Stimulated activated CD4-positive, alpha-beta T cell treated with anti-CD3 and anti-CD28 coated beads, TNF-alpha, amount 100 ng/mL, for 48 hours (primary cell): ENCODE results near the gene TIMELESS.
"Not testable (repeated sequence)": the region's sequence is repeated elsewhere in the genome, so short reads cannot be mapped to it uniquely, and the experiment has no call there.

ENCODE experiments used
- DNase-seq, 3 donors: peaks; one replicate each; pipeline ENCODE4 v3.0.0-alpha.2; 2020; ENCODE audit warnings: low read depth in 3 of 3

The TIMELESS gene

GRCh38 chr12:56404227-56404626 lies 45.0 kb downstream of the TIMELESS start:
- DNase-seq, result not testable (repeated sequence)

- not testable (repeated sequence) for DNase-seq
Observed at GRCh38 chr12:56401612-56402011, 47.6 kb downstream of the TIMELESS start.

GRCh38 chr12:56401125-56401524 lies 48.1 kb downstream of the TIMELESS start:
- DNase-seq, result not testable (repeated sequence)

- not testable (repeated sequence) for DNase-seq
Observed at GRCh38 chr12:56399466-56399865, 49.8 kb downstream of the TIMELESS start.

GRCh38 chr12:56398324-56398723 lies 50.9 kb downstream of the TIMELESS start:
- no peak for DNase-seq

GRCh38 chr12:56392331-56392730 lies 56.9 kb downstream of the TIMELESS start:
- no peak for DNase-seq

GRCh38 chr12:56391721-56392120 lies 57.5 kb downstream of the TIMELESS start:
- DNase-seq, result no peak

GRCh38 chr12:56389412-56389811 lies 59.8 kb downstream of the TIMELESS start:
- DNase-seq, result no peak

- no peak for DNase-seq
Observed at GRCh38 chr12:56387152-56387736, 62.0 kb downstream of the TIMELESS start.

- DNase-seq, result no peak
Observed at GRCh38 chr12:56385873-56386272, 63.4 kb downstream of the TIMELESS start.

GRCh38 chr12:56382611-56383010 lies 66.6 kb downstream of the TIMELESS start:
- no peak for DNase-seq

- no peak for DNase-seq
Observed at GRCh38 chr12:56377989-56378316, 71.3 kb downstream of the TIMELESS start.

- DNase-seq, result no peak
Observed at GRCh38 chr12:56377310-56377988, 71.8 kb downstream of the TIMELESS start.

- DNase-seq, result no peak
Observed at GRCh38 chr12:56375598-56376434, 73.4 kb downstream of the TIMELESS start.

GRCh38 chr12:56374726-56375597 lies 74.3 kb downstream of the TIMELESS start:
- DNase-seq, result no peak

GRCh38 chr12:56373515-56373914 lies 75.7 kb downstream of the TIMELESS start:
- DNase-seq, result no peak

- no peak for DNase-seq
Observed at GRCh38 chr12:56366948-56367347, 82.3 kb downstream of the TIMELESS start.
